HEK293T (cell line): ENCODE data around the gene CFAP61.

ENCODE experiments used
- CTCF ChIA-PET: fragments of 350-600 bp; formaldehyde crosslinking; extraction: SDS; loops from one replicate; lab custom pipeline; 2021; ENCODE audit warnings: antibody characterized with exemption, inconsistent platforms; lab: Yijun Ruan, JAX
- POLR2A ChIA-PET: fragments of 350-600 bp; formaldehyde crosslinking; extraction: SDS; loops from one replicate; lab custom pipeline; 2020; ENCODE audit warnings: antibody characterized with exemption, inconsistent platforms; lab: Yijun Ruan, JAX
- DNase-seq: peaks from one replicate; pipeline ENCODE4 v3.0.0; 2012; ENCODE audit warnings: mixed read lengths; ENCODE audit errors: extremely low spot score
- ARNT ChIP-seq: fragments of 450-650 bp; IDR thresholded peaks from 2 replicates; pipeline ENCODE4 v1.6.1; 2017; ENCODE audit warnings: mild to moderate bottlenecking
- BHLHE40 ChIP-seq: fragments of 450-650 bp; IDR thresholded peaks from 2 replicates; pipeline ENCODE4 v1.6.1; 2016; ENCODE audit warnings: mild to moderate bottlenecking, moderate library complexity, borderline replicate concordance
- CTBP1 ChIP-seq: fragments of 450-650 bp; IDR thresholded peaks from 2 replicates; pipeline ENCODE4 v1.6.1; 2016; ENCODE audit warnings: borderline replicate concordance
- ELF4 ChIP-seq: fragments of 450-650 bp; IDR thresholded peaks from 2 replicates; pipeline ENCODE4 v1.6.1; 2017; ENCODE audit warnings: antibody characterized with exemption
- FOXA1 ChIP-seq: fragments of 450-650 bp; IDR thresholded peaks from 2 replicates; pipeline ENCODE4 v1.6.1; 2016; ENCODE audit warnings: mild to moderate bottlenecking
- FOXK2 ChIP-seq: fragments of 450-650 bp; IDR thresholded peaks from 2 replicates; pipeline ENCODE4 v1.6.1; 2016; ENCODE audit warnings: mild to moderate bottlenecking
- FOXM1 ChIP-seq: fragments of 450-650 bp; IDR thresholded peaks from 2 replicates; pipeline ENCODE4 v1.6.1; 2017; ENCODE audit warnings: mild to moderate bottlenecking, borderline replicate concordance
- HDGF ChIP-seq: fragments of 450-650 bp; IDR thresholded peaks from 2 replicates; pipeline ENCODE4 v1.6.1; 2017; ENCODE audit warnings: antibody characterized with exemption, borderline replicate concordance
- L3MBTL2 ChIP-seq: fragments of 450-650 bp; conservative IDR thresholded peaks from 2 replicates; pipeline ENCODE4 v1.6.1; 2016; ENCODE audit warnings: mild to moderate bottlenecking
- LEF1 ChIP-seq: fragments of 450-650 bp; IDR thresholded peaks from 2 replicates; pipeline ENCODE4 v1.6.1; 2017; ENCODE audit warnings: mild to moderate bottlenecking, borderline replicate concordance
- NFRKB ChIP-seq: fragments of 450-650 bp; IDR thresholded peaks from 2 replicates; pipeline ENCODE4 v1.6.1; 2016; ENCODE audit warnings: mild to moderate bottlenecking, moderate library complexity
- PKNOX1 ChIP-seq: fragments of 450-650 bp; IDR thresholded peaks from 2 replicates; pipeline ENCODE4 v1.6.1; 2016
- SP1 ChIP-seq: fragments of 450-650 bp; IDR thresholded peaks from 2 replicates; pipeline ENCODE4 v1.6.1; 2017
- SUZ12 ChIP-seq: fragments of 450-650 bp; IDR thresholded peaks from 2 replicates; pipeline ENCODE4 v1.6.1; 2016; ENCODE audit warnings: mild to moderate bottlenecking
- TARDBP ChIP-seq: fragments of 450-650 bp; IDR thresholded peaks from 2 replicates; pipeline ENCODE4 v1.6.1; 2016
- ZNF384 ChIP-seq: fragments of 450-650 bp; IDR thresholded peaks from 2 replicates; pipeline ENCODE4 v1.6.1; 2016

Gene CFAP61

GRCh38 chr20:20317621-20318364, 265.5 kb downstream of the CFAP61 start:
- no peak for DNase-seq
- TF ChIP-seq NFRKB (no peak), BHLHE40 (no peak), HDGF (no peak), ARNT (no peak)
- ChIA-PET CTCF (no interaction called here), POLR2A (no interaction called here)

GRCh38 chr20:20318365-20319161, 266.2 kb downstream of the CFAP61 start:
- CTCF ChIA-PET: no interaction called here
- no peak for DNase-seq
- POLR2A ChIA-PET: no interaction called here
- no peak for TF ChIP-seq SUZ12
- no peak for TF ChIP-seq PKNOX1
- no peak for TF ChIP-seq FOXK2
- TF ChIP-seq NFRKB: no peak
- no peak for TF ChIP-seq TARDBP
- TF ChIP-seq ELF4: no peak
- no peak for TF ChIP-seq BHLHE40
- no peak for TF ChIP-seq FOXM1
- no peak for TF ChIP-seq HDGF
- TF ChIP-seq SP1: no peak
- no peak for TF ChIP-seq LEF1
- TF ChIP-seq CTBP1: no peak

GRCh38 chr20:20321134-20321533, 268.8 kb downstream of the CFAP61 start:
- TF ChIP-seq ARNT (no peak), TARDBP (no peak)
- POLR2A ChIA-PET: interaction anchor here (0.6 kb wide), 1 partner anchor 241 kb away, joined by 3 read pairs; no protein-coding TSS in a partner anchor
- DNase-seq: no peak
- CTCF ChIA-PET: no interaction called here

- no peak for DNase-seq
- ChIA-PET POLR2A (no interaction called here), CTCF (no interaction called here)
- TF ChIP-seq FOXA1 (no peak), FOXK2 (no peak), TARDBP (no peak), FOXM1 (no peak), CTBP1 (no peak), ZNF384 (no peak), ARNT (no peak), LEF1 (no peak), L3MBTL2 (no peak), BHLHE40 (no peak), SUZ12 (no peak), NFRKB (no peak), ELF4 (no peak), HDGF (no peak)
These were observed 269.6 kb downstream of the CFAP61 start for GRCh38 chr20:20321917-20322316.

GRCh38 chr20:20322912-20323311, 270.6 kb downstream of the CFAP61 start:
- no peak for TF ChIP-seq CTBP1
- no peak for TF ChIP-seq FOXA1
- POLR2A ChIA-PET: no interaction called here
- no peak for DNase-seq
- CTCF ChIA-PET: no interaction called here

GRCh38 chr20:20327746-20328145, 275.4 kb downstream of the CFAP61 start:
- TF ChIP-seq L3MBTL2 (no peak), FOXK2 (no peak), FOXA1 (no peak), PKNOX1 (no peak), NFRKB (no peak), HDGF (no peak), ELF4 (no peak), SP1 (no peak), TARDBP (no peak)
- ChIA-PET CTCF (no interaction called here), POLR2A (no interaction called here)
- DNase-seq: no peak

- TF ChIP-seq BHLHE40 (no peak), CTBP1 (no peak), FOXM1 (no peak), ELF4 (no peak)
- ChIA-PET POLR2A (no interaction called here), CTCF (no interaction called here)
- no peak for DNase-seq
These were observed 277.2 kb downstream of the CFAP61 start for GRCh38 chr20:20329564-20329963.
